ENCODE data around the gene RAPGEF2. TPM values are rescaled to one million over a fixed set of nuclear protein-coding genes. Genes with fewer than 3 reads are reported as not detected.
A peak's percentile ranks its signal among the peaks of the same experiment; 100 is the strongest.

RAPGEF2 gene
- total and polyA plus RNA-seq, 11 donors = 10.6 to 75.9 (median 51.2) TPM

GRCh38 chr4:159401226-159401712 is 298.4 kb downstream of the RAPGEF2 start:
- no peaks in the 10 kb centered on the region for H3K9me3 ChIP-seq
- peak in 1 of 5 donors; percentile 31 for DNase-seq
- intact Hi-C loops (cut with DNase I) = loop anchor here in 1 of 10 donors (5.0 kb wide), 1 partner anchor 41 kb away; no protein-coding TSS in a partner anchor
- H3K27ac ChIP-seq = peak overlapping the region; percentile 41 to 88 (median 62)
- WGBS, 4 donors = 34 to 47% (median 39%) methylated on average over 4 of the region's 4 CpGs
- peak overlapping the region in 9 of 12 donors; percentile 10 to 46 (median 23) for H3K4me3 ChIP-seq
- TF ChIP-seq POLR2A (IDR thresholded peaks at IDR 0.05) = no peak
- TF ChIP-seq CTCF (IDR thresholded peaks at IDR 0.05) = no peak
- H3K27me3 ChIP-seq = no peaks in the 10 kb centered on the region
- H3K4me1 ChIP-seq = peaks cover 0 to 56% (median 27%) of the 10 kb centered on the region in 12 donors
- ATAC-seq = peak; percentile 25 to 43 (median 26)
- H3K36me3 ChIP-seq = no peaks in the 10 kb centered on the region

GRCh38 chr4:159401791-159402380 is 299.0 kb downstream of the RAPGEF2 start:
- no peak for TF ChIP-seq POLR2A (IDR thresholded peaks at IDR 0.05)
- TF ChIP-seq CTCF (IDR thresholded peaks at IDR 0.05) = no peak
- Histone ChIP-seq H3K4me1 (peaks cover 0 to 52% (median 27%) of the 10 kb centered on the region in 12 donors), H3K27me3 (no peaks in the 10 kb centered on the region), H3K9me3 (no peaks in the 10 kb centered on the region), H3K27ac (peak overlapping the region; percentile 11 to 88 (median 62)), H3K4me3 (no peak overlapping the region), H3K36me3 (no peaks in the 10 kb centered on the region)
- DNase-seq (no peak), ATAC-seq (peak in 2 of 4 donors; percentile 40 to 46)
- intact Hi-C loops (cut with DNase I) = loop anchor here in 1 of 10 donors (5.0 kb wide), 1 partner anchor 40 kb away; no protein-coding TSS in a partner anchor
- 43 to 46% (median 45%) methylated on average over 6 of the region's 6 CpGs for WGBS, 4 donors

Small RNAs within 50 kb of the gene (microRNA-seq; reads per million reads assigned to microRNA genes)
- gene MIR3688-1 = 0 reads per million in 4 donors
- 0 reads per million in 4 donors for gene MIR3688-2
